Natural killer cell (primary cell): ENCODE measurements around the gene DNAL4. TPM values are rescaled to one million over a fixed set of nuclear protein-coding genes. Genes with fewer than 3 reads are reported as not detected.

Experiments used
- ATAC-seq, 3 donors: fragments of 150-1000 bp in 2 of 3; fragments of 200-7000 bp in 1 of 3; cut with Tn5 transposase; 1 replicate in 1 of 3; 2 replicates in 2 of 3; pipeline ENCODE4 v1.10.0; 2021; ENCODE audit warnings: mild to moderate bottlenecking in 2 of 3, moderate library complexity in 2 of 3
- DNase-seq, 2 donors: peaks; one replicate each; pipeline versions ENCODE4 v3.0.0 to v3.0.0-alpha.2; 2013 to 2021; ENCODE audit warnings: mixed read lengths in 1 of 2
- H3K27ac ChIP-seq: one replicate; pipeline ENCODE4 v1.5.1; 2013; ENCODE audit warnings: mild to moderate bottlenecking, low read length
- H3K27me3 ChIP-seq: one replicate; pipeline ENCODE4 v1.6.1; 2013; ENCODE audit warnings: low read length; ENCODE audit not compliant: control insufficient read depth, insufficient read depth
- H3K36me3 ChIP-seq: one replicate; pipeline ENCODE4 v1.6.1; 2013; ENCODE audit warnings: low read length; ENCODE audit not compliant: control insufficient read depth, insufficient read depth
- H3K4me1 ChIP-seq: one replicate; pipeline ENCODE4 v1.6.1; 2013; ENCODE audit warnings: low read length; ENCODE audit not compliant: control insufficient read depth, insufficient read depth
- H3K4me3 ChIP-seq: one replicate; pipeline ENCODE4 v1.5.1; 2013; ENCODE audit warnings: low read length
- H3K9me3 ChIP-seq: one replicate; pipeline ENCODE4 v1.6.1; 2013; ENCODE audit warnings: low read length; ENCODE audit not compliant: control insufficient read depth, insufficient read depth
- H3K27ac Mint-ChIP-seq, 2 donors: one replicate each; pipeline ENCODE4 v1.8.0; 2022; ENCODE audit warnings: mild to moderate bottlenecking in 2 of 2, mixed read lengths in 2 of 2, moderate library complexity in 1 of 2
- H3K27me3 Mint-ChIP-seq, 2 donors: one replicate each; pipeline ENCODE4 v1.8.0; 2022; ENCODE audit warnings: low read depth in 2 of 2, mixed read lengths in 2 of 2
- H3K36me3 Mint-ChIP-seq: one replicate; pipeline ENCODE4 v1.8.0; 2022; ENCODE audit warnings: mixed read lengths
- H3K4me1 Mint-ChIP-seq, 2 donors: one replicate each; pipeline ENCODE4 v1.8.0; 2022; ENCODE audit warnings: mixed read lengths in 2 of 2
- H3K4me3 Mint-ChIP-seq: one replicate; pipeline ENCODE4 v1.8.0; 2022; ENCODE audit warnings: mild to moderate bottlenecking, moderate library complexity, mixed read lengths
- H3K9me3 Mint-ChIP-seq, 2 donors: one replicate each; pipeline ENCODE4 v1.8.0; 2022; ENCODE audit warnings: mixed read lengths in 2 of 2
- CTCF ChIP-seq: fragments of 200-600 bp; IDR thresholded peaks from one replicate; pipeline ENCODE4 v1.8.0; 2022; ENCODE audit warnings: antibody characterized with exemption
- WGBS: methylation state at CpG from one replicate; pipeline ENCODE4 v1.1.7; 2013; ENCODE audit warnings: missing lambda C conversion rate; ENCODE audit not compliant: insufficient coverage; 5-methylcytosine and 5-hydroxymethylcytosine counted together
- intact Hi-C: fragments of 100-400 bp; cut with micrococcal nuclease; formaldehyde crosslinking; loops from one replicate; pipeline ENCODE4 v1.14.2; 2022
- total RNA-seq, 4 donors: library from RNA; stranded (reverse); fragments of 120-200 nt in 1 of 4; gene quantifications; one replicate each; pipeline versions ENCODE4 v1.2.3 to v1.2.4, GENCODE V29; 2013 to 2022

Gene DNAL4
- total RNA-seq, 3 donors from 2014 or later (not counting 1 experiment from before 2014, with no cell fraction given) = 5.4 to 9.8 (median 6.2) TPM

- WGBS = 46% methylated on average over 17 of the region's 17 CpGs
- DNase-seq (no peak), ATAC-seq (no peak)
- Mint-ChIP-seq H3K4me1 (peaks cover 44 to 61% of the 10 kb centered on the region in 2 donors), H3K27me3 (no peaks in the 10 kb centered on the region), H3K36me3 (peaks cover 7% of the 10 kb centered on the region), H3K27ac (peak overlapping the region; percentile 88 to 98), H3K4me3 (peak overlapping the region; percentile 99), H3K9me3 (no peaks in the 10 kb centered on the region)
- Histone ChIP-seq H3K4me3 (no peak overlapping the region), H3K36me3 (peaks cover 73% of the 10 kb centered on the region), H3K9me3 (no peaks in the 10 kb centered on the region), H3K4me1 (peaks cover 63% of the 10 kb centered on the region), H3K27me3 (no peaks in the 10 kb centered on the region), H3K27ac (peak overlapping the region; percentile 86)
- intact Hi-C loops = loop anchor here (10.0 kb wide), 1 partner anchor 246 kb away; the partner anchor contains the start of gene DDX17
- TF ChIP-seq CTCF = no peak
These were observed 43.3 kb downstream of the DNAL4 start for GRCh38 chr22:38750638-38751037.

- peaks cover 4% of the 10 kb centered on the region for H3K36me3 Mint-ChIP-seq
- H3K27me3 ChIP-seq = no peaks in the 10 kb centered on the region
- no peak overlapping the region for H3K4me3 ChIP-seq
- H3K9me3 Mint-ChIP-seq = no peaks in the 10 kb centered on the region
- ATAC-seq (no peak), DNase-seq (no peak)
- peak overlapping the region; percentile 86 for H3K27ac ChIP-seq
- no peak for TF ChIP-seq CTCF
- peaks cover 63% of the 10 kb centered on the region for H3K4me1 ChIP-seq
- intact Hi-C loops = loop anchor here (10.0 kb wide), 1 partner anchor 245 kb away; the partner anchor contains the start of gene DDX17
- H3K4me1 Mint-ChIP-seq = peaks cover 43 to 59% of the 10 kb centered on the region in 2 donors
- peak overlapping the region; percentile 25 for H3K4me3 Mint-ChIP-seq
- no peaks in the 10 kb centered on the region for H3K9me3 ChIP-seq
- peak overlapping the region; percentile 88 to 98 for H3K27ac Mint-ChIP-seq
- H3K36me3 ChIP-seq = peaks cover 78% of the 10 kb centered on the region
- WGBS = 83% methylated on average over 14 of the region's 14 CpGs
- no peaks in the 10 kb centered on the region for H3K27me3 Mint-ChIP-seq
These were observed 43.8 kb downstream of the DNAL4 start for GRCh38 chr22:38750104-38750503.

GRCh38 chr22:38748487-38749136 lies 45.3 kb downstream of the DNAL4 start:
- ATAC-seq (no peak), DNase-seq (no peak)
- TF ChIP-seq CTCF = no peak
- peaks cover 91% of the 10 kb centered on the region for H3K36me3 ChIP-seq
- peaks cover 32 to 54% of the 10 kb centered on the region in 2 donors for H3K4me1 Mint-ChIP-seq
- no peak overlapping the region for H3K4me3 ChIP-seq
- H3K4me1 ChIP-seq = peaks cover 60% of the 10 kb centered on the region
- no peaks in the 10 kb centered on the region for H3K9me3 Mint-ChIP-seq
- H3K4me3 Mint-ChIP-seq = no peak overlapping the region
- peak overlapping the region; percentile 88 to 98 for H3K27ac Mint-ChIP-seq
- WGBS = 83% methylated on average over 14 of the region's 14 CpGs
- no peak overlapping the region for H3K27ac ChIP-seq
- no peaks in the 10 kb centered on the region for H3K27me3 ChIP-seq
- H3K36me3 Mint-ChIP-seq = no peaks in the 10 kb centered on the region
- no peaks in the 10 kb centered on the region for H3K27me3 Mint-ChIP-seq
- H3K9me3 ChIP-seq = no peaks in the 10 kb centered on the region
- intact Hi-C loops = no loop called here
